ENCODE results near the gene SLC25A4.

SLC25A4 gene

DNA sequence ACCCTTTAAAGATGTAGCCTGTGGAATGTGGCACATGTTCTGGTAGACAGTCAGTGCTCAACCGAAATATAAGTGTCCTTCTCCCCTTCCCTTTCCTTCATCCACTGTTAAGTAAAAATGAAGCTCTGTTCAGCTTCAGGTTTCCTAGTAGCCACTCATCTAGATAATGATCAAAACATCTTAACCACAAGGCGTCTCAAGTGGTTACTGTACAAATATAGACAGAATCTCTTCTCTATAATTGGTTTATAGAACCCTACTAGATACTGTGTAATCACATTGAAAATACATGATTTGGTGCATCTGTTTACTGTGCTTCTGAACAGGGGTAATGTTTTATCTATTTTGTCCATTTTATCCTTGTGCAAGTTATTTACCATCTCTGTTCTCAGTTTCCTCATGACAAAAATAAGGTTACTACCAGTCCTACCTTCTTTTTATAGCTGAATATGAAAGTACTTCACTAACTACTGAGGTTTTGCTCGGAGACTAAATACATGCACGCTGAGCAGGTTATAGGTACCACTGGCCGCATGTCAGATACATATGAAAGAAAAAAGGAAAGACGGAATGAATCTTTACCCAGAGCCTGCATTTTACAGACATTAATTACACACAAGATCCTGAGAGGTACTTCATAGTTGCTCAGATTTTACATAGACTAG, 20.3 kb upstream of the SLC25A4 start:
- no peak for DNase-seq

DNA sequence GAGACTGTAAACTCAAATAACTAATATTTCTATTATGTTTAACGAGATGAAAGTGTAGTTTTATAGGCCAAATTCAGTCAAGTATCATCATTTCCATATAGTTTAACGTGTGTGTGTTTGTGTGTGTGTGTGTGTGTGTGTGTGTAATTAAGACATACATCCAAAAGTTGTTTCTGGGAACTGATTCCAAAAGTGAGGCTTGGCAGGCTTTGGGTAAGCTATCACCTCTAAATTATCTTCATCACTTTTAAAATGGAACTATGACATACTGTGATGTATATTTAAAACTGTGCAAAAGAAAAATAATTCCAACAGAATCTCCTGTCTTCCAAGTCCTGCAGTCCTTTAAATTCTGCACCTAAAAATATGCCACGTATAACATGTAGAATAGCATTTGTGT, 19.1 kb upstream of the SLC25A4 start:
- no peak for DNase-seq

DNA sequence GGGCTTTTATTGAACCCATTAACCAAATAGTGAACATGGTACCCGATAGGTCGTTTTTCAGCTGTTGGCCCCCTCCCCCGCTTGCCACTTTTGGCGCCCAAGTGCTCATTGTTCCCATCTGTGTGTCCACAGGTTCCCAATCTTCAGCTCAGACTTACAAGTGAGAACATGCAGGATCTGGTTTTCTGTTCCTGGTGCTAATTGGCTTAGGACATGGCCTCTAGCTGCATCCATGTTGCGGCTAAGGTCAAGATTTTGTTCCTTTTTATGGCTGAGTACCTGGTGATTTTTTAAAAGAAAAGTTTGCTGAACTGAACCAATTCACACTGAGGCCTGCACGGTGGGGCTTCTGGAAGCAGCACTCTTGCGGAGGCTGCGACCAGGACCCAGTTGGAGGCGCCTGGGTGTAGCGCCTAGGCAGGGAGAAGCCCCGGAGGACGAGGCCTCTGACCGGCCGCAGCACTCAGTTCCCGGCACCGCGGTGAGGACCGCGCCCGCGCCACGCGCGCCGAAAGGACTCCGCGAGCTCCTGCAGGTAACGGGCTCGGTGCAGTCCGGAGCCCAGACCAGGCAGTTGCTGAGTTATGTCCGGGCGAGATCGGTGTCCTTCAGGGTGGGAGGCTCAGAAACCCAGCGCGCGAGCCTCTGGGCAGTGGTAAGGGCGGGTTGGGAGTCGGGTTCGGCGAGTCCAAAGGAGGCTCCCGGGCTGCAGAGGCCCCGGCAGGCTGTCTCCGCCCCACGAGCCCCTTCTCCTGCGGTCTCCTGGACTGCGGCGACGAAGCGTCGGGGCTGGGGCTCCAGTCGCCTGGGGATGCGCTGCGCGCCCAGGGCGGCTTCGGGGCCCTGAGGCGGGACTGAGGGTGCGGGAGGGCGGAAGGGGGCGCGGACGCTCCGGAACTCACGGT, 15.8 kb upstream of the SLC25A4 start:
- no peak for DNase-seq

DNA sequence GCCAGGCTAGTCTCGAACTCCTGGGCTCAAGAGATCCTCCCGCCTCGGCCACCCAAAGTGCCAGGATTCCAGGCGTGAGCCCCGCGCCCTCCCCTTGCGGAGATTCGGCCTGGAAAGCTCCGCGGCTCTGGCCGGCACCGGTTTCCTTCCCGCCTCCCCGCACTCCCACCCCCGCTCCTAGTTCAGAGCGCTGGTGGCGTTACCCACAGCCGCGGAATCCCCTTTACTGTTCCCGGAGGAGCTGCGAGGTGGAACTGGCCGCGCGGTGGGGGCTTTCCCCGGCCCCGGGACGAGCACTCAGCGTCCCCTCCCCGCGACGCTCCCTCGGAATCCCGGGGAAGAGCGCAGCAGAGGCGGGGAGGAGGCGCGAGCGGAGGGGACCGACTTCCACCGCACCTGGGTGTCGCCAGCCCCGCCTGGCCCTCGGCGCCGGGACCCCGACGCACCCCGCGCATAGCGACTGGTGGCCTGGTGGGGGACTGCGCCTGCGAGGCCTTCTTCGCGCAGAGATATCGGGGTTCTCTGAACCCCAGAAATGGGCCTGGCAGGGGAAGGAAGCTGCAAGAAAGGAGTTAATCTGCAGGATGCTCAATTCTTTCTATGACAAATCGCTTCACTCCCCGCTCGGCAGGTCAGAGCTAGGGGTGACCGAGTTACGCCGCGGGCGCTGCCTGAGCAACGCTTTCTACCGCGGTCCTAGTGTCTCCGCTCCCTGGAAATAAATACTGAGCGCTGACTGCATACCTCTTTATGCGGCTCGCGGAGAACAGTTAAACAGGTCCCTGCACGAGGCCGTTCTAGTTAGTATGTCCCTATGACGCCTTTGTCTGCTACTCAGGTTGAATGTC, 14.6 kb upstream of the SLC25A4 start:
- DNase-seq = no peak

DNA sequence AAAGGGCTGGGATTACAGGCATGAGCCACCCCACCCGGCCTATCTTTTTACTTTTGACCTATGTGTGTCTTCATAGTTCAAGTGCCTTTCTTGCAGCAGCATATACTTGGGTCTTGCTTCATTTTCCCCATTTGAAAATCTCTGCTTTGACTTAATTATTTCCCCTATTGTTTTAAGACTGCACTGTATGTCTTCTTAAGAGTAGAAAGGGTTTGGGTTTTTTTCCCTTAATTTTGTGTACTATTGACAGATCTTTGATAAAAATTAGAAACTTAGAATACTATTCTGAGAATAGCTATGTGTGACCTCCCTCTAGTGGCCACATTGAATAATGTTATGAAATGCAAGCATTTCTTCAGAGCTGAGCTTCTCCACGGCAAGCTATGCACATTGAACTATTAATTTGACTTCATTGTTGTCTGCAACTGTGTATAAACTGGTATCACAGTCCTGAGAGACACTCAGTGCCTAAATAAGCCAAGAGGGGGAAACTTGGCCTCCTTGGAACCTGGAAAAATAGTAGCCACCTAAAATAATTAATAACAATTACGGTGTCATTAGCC, 8.7 kb upstream of the SLC25A4 start:
- no peak for DNase-seq

DNA sequence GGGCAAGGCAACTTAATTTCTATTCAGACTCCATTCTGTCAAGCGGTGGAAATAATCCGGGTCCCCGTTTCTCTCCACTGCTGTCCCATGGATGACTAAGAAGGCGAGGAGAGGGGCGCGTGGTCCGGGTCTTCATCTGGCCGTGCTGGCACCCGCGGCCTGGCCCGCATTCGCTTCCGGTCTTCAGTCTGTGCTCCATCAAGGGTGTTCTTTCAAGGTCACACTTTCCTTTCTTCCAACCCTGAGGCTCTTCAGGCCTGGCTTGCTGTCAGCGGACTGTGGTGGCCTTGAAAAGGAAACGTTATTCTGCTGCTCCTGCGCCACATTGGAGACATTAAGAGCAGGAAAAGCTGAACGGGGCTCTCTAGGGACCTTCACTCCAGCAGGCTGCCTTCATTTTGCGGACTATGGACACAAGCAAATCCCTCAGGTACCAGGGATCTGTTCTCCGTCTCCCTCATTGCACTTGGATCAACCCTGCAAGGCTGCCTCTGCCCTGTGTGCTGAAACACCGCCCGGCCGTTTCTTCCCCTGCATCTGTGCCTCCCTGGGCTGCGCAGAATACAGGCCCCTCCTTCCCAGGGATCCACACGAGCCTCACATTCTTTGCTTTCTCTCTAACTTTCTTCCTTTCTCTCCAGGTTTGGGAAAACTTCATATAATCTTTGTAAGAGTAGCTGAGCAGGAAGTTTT, 5.7 kb upstream of the SLC25A4 start:
- no peak for DNase-seq

DNA sequence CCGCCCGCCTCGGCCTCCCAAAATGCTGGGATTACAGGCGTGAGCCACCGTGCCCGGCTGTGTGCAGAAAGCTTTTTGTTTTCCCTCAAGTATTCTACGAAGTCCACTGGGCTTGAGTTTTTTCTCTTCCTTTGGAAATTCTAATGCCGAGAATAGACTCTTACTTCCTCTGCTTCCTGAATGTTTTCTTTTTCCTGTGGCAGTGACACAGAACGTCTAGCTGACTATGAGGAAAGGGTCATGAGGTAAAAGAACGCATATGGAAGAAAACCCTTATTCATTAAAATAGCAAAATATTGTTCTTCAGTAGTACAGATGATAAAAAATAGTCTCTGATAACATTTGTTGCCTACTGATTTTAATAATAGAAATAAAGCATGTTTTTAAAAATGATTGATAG, 4.9 kb upstream of the SLC25A4 start:
- no peak for DNase-seq

DNA sequence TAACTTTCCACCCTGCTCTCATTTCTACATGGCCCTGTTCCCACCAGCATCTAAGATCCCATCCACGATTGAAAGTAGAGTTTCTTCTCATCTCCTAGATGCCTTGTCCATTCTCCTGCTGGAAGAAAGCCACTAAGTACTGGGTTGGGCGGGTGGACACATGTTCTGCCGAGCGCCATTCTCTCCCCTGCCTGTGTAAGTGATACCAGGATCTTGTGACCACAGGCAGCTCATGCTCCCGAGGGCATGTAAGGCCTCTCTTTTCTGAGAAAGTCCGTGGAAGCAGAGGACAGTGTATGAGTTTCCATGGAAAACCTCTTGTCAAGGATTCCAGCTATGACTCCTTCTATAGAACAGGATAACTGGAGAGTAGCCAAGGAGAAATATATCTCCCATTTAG, 3.3 kb upstream of the SLC25A4 start:
- no peak for DNase-seq

DNA sequence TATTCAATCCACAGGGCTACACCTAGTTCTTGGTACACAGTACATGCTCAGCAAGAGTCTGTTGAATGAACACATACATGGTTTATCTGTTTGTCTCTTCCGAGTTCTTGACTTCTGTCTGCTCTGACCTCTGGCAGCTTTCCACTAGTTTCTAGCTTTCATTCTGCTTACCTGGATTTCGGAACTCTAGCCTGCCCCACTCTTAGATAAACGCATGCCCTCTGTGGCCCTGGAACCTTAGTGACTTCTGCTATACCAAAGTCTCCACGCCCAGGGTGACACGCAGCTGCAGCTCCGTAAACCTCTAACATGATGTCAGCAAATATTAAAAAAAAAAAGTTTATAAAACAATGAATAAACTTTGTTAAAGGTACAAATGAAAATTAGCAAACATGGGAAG, 1.3 kb upstream of the SLC25A4 start:
- no peak for DNase-seq

DNA sequence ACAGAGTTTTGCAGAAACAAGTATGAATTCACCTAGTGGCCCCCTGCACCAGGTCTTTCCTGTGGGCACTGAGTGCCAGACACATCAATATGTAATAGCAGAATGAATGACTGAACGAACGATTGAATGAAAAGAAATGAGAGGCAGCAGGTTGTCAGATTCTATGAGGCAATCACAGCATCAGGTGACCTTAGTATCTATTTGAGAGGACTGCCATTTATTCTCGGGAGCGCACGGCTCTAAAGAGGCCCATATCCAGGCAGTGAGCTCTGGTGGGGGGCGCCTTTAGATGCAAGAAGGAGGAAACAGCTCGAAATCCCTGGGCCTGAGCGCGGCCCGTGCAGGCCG, 528 bp upstream of the SLC25A4 start:
- no peak for DNase-seq

DNA sequence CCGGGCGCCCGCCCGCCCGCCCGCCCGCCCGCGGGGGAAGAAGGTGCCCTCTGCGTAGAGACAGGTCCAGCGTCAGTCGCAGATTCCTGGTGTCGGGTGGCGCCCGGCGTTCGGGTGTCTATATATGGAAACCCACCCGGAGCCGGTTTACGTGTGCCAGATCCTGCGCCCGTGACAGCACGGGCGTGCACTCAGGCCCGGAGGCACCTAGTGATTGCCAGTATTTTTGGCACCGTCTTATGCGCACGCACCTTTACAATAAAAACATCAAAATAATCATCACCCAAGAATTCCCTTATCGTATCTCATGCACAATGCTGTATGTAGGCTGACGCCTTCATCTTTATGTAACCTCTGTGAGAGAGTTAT, 519 bp downstream of the SLC25A4 start:
- no peak for DNase-seq

DNA sequence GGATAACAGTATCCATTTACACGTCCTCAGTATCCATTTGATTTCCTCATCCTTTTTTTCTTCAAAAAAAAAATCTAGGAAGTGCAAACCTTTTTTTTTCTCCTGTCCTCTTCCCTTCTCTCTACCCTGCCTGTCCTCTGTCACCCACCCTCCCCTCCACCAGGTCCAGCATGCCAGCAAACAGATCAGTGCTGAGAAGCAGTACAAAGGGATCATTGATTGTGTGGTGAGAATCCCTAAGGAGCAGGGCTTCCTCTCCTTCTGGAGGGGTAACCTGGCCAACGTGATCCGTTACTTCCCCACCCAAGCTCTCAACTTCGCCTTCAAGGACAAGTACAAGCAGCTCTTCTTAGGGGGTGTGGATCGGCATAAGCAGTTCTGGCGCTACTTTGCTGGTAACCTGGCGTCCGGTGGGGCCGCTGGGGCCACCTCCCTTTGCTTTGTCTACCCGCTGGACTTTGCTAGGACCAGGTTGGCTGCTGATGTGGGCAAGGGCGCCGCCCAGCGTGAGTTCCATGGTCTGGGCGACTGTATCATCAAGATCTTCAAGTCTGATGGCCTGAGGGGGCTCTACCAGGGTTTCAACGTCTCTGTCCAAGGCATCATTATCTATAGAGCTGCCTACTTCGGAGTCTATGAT, 1.7 kb downstream of the SLC25A4 start:
- DNase-seq = no peak

DNA sequence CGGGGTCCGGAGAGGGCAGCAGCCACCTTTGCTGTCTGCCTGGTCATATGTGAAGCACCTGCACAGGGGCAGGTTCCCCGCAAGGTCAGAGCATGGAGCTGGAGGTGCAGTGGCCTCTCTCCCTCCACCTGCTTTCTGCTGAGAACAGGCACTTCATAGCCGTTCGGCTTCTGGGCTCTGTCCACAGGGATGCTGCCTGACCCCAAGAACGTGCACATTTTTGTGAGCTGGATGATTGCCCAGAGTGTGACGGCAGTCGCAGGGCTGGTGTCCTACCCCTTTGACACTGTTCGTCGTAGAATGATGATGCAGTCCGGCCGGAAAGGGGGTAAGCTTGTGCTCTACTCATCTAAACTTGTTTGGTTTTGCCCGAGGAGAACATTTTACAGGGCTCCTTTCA, 2.5 kb downstream of the SLC25A4 start:
- no peak for DNase-seq

DNA sequence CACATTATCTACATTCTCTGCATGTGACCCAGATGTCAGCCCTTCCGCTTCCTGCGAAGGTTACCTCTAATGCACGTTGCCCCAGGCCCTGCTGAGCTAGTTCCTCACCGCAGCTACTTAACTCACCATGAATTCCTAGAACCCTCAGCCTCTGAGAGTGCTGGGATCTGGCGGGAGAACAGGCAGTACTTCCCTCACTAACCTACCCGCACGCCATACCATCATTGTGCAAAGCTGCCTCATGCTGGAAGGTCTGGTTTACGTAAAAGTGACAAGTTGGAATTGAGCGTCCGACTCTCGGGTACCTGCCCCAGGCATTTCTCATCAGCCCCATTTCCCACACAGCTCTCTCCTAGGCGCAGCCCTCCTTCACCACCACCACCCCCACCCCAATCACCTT, 6.3 kb downstream of the SLC25A4 start:
- DNase-seq = no peak

DNA sequence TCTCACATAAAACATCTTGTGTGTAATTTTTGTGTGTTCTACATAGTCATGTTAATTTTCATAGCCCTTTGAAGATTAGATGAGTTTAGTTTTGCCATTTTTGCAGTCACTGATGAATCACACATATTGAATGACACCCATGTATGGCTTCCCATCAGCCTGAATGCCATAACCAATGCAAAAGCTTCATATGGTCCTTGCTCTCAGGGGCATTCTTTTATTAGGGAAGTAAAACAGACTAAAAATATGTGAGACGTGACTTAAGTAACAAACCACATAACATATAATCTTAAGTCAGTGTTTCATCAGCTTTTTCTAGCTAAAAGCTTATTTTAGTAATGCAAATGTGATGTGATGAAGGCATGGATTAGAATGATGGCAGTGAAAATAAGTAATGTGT, 8.2 kb downstream of the SLC25A4 start:
- DNase-seq = no peak

DNA sequence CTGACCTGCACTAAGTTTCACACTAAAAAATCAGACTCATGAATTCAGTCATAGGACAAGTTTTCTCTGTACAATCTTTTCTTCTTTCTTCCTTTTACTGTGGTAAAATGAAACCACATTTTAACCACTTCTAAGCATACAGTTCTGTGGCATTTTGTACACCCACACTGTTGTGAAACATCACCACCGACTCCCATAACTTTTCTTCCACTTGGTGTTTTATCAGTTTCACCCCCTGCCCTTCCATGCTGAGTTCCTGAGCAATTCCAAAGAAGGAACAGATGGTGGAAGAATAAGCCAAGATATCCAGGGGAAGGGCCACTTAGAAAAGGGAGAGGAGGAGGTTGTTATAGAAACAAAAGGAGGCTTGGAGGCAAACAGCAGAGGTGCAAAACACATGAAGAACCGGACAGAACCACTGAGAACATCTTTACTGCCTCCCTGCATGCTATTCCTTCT, 22.6 kb downstream of the SLC25A4 start:
- no peak for DNase-seq

DNA sequence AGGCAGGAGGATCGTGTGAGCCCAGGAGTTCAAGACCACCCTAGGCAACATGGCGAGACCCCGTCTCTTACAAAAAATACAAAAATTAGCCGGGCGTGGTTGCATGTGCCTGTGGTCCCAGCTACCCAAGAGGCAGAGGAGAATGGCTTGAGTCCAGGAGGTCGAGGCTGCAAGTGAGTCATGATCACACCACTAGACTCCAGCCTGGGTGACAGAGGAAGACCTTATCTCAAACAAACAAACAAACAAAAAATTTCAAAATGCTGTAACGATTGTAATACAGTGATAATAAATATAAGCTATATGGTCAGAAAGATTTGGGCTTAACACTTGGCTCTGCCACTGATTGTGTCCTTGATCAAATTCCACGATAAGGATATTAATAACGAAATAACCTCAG, 24.2 kb downstream of the SLC25A4 start:
- no peak for DNase-seq

DNA sequence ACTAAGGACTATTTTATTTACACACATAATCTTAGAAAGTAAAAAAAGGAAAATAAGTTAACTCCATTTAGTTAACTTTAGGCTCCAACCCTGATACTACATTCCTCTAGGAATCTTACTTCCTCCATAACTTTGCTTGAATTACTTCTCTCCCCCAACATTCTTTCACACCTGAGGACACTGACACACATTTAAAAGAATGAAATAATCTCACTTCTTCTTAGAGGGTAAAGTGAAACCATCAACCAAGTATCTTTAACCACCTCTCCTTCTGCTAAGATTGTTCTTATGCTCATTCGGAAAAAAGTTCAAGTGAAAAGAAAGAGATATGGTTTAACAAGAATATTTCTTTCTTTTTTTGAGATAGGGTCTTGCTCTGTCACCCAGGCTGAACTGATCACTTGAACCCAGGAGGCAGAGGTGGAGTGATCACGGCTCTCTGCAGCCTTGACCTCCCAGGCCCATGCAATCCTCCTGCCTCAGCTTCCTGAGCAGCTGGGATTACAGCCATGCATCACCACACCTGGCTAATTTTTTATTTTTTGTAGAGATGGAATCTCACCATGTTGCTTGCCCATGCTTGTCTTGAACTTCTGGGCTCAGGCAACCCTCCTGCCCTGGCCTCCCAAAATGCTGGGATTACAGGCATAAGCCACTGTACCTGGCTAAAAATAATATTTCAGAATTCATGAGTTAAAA, 28.5 kb downstream of the SLC25A4 start:
- no peak for DNase-seq

DNA sequence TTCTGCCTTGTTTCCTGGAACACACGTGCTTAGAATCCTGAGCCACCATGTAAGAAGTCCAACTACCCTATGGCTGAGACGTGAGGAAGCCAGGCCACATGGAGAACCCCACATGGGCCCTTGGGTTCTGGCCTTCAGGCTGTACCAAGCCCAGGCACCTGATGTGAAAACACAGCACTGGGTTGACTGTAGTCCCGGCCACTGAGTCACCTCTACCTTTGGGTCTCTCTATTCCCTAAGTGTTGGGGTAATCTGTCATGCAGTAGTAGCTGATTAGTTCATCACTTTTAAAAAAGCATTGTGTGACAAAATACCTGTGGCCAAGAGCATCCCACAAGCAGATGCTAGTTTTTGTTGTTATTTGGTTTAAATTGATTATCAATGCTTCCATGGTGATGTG, 36.4 kb downstream of the SLC25A4 start:
- no peak for DNase-seq

DNA sequence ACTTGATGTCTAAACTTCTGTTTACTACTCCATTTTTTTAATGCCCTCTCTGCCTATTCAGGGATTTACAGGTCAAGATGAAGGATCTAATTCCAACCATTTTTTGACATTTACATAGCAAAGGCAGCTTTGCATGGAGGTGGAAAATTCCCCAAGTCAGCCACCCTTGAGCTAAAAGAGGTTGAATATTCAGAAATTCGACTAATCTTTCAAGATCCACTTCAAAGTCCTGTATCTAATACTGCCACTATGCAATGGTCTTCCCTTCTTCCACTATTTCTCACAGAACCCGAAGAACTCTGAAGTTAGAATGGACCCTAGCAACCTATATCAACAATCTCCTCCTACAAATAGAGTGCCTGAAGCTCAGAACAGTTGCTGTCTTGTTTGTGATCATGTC, 39.2 kb downstream of the SLC25A4 start:
- no peak for DNase-seq

DNA sequence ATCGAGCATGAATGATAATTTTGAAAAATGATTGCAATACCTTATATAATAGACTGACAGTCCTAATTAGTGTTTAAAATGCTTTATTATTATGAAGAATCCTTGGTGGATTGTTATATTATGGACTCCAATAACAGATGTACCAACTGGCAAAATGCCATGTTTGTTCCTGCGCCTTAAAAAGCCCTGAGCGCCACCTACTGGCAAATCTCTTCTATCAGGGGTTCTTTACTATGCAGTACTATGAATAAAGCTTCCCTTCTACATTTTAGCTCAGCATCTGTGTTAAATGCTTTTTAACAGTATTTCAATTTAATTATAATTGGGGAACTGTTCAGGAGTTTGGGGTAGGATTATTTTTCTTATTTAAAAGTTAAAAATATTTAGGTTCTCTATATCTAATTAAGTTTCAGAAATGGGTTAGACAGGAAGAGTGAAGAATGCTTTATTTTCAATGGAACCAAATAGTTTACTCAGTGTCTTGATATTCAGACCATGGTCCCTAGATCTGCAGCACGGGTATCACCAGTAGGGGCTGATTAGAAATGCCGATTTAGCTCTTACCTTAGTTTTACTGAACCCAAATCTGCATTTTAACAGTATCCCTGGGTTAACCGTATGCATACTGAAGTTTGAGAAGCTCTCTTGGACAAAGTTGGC, 40.7 kb downstream of the SLC25A4 start:
- peak; percentile 63 to 65 for DNase-seq

Data from stimulated activated CD4-positive, alpha-beta T cell treated with anti-CD3 and anti-CD28 coated beads, Interleukin-4, amount 100 ng/mL, for 4 hours (primary cell).